ENCODE measurements around the gene GBGT1.

The GBGT1 gene

GRCh38 chr9:133142684-133143622, 20.8 kb downstream of the GBGT1 start:
- DNase-seq: peak; percentile 70

DNA sequence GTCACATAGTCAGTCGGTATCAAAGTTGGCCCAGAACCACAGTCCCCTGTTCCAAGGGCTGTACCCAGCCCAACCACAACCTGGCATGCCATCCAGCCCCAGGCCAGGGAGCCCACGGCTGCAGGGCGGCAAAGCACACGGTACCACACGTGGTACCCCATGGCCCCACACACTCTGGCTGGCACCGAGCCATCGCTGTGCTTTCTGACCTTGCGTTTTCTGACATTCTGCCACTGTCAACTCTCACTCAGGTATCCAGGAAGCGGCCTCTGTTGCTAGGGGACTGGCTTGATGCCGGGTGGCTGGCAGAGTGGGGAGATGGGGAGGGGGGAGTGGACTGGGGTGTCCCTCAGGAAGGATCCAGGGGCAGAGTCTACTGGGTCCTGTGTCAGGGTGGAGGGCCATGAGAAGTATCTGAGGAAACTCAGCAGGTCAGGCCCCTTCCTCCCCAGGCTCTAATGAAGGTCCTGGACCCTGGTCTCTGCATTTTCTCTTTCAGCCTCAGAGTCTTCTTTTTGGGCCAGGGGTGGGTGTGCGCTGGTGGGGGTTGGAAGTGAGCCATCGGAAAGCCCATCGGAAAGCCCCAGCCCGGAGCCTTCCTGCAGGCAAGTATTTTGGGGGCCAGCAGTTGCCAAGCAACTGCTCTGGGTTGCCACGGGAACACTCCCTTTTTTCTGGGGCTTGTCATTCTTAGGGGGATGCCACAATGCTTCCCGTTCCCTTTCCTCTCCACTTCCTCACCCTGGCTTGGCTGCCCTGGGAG, 21.7 kb downstream of the GBGT1 start:
- DNase-seq: no peak

GRCh38 chr9:133140606-133141005, 23.1 kb downstream of the GBGT1 start:
- DNase-seq: no peak

DNA sequence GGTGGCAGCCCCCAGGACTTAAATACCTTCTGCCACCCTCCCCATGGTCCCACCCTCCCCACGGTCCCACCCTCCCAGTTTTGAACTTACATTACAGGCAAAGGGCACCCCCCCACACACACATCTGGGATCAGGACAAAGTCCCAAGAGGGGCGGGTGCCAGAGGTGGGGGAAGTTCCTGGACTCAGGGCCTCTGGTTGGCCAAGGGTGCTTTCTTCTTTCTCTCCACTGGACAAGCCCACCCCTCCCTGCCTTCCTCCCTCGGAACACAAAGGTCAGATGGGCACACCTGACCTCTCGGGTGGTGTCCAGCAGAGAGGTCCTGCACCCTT, 23.6 kb downstream of the GBGT1 start:
- DNase-seq: no peak

GRCh38 chr9:133139246-133140173, 24.2 kb downstream of the GBGT1 start:
- DNase-seq: no peak

- no peak for DNase-seq
These were observed 26.1 kb downstream of the GBGT1 start for GRCh38 chr9:133137451-133138231.

GRCh38 chr9:133135146-133135745, 28.5 kb downstream of the GBGT1 start:
- peak; percentile 90 for DNase-seq

- no peak for DNase-seq
These were observed 29.1 kb downstream of the GBGT1 start for GRCh38 chr9:133134388-133135145.

GRCh38 chr9:133133681-133134387, 29.9 kb downstream of the GBGT1 start:
- peak; percentile 99 for DNase-seq

- DNase-seq: no peak
These were observed 31.5 kb downstream of the GBGT1 start for GRCh38 chr9:133132174-133132573.

DNA sequence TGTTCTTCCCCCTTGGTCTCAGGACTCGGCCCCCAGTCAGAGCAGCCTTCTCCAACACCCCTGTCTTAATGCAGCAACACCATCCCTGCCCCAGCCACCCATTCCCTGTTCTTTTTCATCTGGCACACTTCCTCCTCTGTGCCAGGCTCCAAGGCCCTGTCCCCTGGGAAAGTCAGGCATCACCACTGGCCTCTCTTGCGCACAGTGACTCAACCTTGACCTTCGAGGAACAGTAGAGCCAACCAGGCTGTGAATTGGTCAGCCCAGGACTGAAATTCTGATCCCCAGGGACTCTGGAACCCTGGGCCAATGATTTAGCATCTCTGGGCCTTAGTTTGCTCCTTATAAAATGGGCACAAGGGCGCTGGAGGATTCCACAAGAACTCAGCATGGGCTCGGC, 32.2 kb downstream of the GBGT1 start:
- no peak for DNase-seq

- no peak for DNase-seq
These were observed 32.9 kb downstream of the GBGT1 start for GRCh38 chr9:133130685-133131244.

- DNase-seq: no peak
These were observed 34.5 kb downstream of the GBGT1 start for GRCh38 chr9:133129001-133129795.

DNA sequence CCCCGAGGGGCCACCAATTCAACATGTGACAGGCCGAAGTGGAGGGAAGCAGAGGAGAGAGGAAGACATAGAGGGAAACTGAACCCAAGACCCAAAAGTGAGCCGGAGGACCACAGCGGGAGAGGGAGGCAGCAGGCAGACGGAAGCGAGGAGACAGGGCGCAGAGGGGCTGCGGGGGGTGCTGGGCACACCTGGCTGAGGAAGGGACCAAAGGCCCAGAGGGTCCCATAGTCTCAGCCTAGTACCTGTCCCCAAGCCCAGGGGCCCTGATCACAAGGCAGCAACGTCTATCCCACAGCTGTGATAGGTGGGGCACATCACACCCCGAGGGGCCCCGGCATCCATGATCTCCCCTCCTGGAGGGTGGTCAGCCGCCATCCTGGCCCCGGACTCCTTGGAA, 35.6 kb downstream of the GBGT1 start:
- DNase-seq: no peak

DNA sequence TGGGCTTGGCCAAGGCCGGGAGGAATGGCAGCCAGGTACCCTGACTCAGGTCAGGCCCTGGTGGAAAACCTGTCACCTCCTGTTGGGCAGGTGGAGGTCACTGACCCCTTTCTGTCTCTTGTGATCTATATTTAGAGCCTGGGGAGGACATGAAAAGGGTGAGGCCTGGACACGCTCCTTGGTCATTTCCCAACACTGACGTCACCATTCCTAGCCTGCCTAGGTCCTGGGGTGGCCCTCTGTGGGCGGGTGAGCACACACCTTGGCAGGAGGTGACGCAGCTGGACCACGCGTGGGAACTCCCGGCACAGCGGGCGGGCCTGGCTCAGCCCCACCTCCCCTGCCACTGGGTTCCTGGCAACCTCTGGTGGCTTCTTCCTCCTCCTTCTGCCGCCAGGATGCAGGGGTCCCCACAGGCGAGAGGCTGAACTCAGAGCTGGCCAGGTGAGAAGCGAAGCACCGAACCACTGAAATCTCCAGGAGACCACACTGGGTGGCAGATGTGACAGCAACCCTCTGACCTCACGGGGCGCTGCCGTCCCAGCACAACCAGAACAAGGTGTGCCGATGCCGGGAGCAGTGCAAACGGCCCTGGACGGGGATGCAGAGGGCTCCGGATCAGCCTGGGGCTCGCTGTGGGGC, 36.3 kb downstream of the GBGT1 start:
- no peak for DNase-seq

DNA sequence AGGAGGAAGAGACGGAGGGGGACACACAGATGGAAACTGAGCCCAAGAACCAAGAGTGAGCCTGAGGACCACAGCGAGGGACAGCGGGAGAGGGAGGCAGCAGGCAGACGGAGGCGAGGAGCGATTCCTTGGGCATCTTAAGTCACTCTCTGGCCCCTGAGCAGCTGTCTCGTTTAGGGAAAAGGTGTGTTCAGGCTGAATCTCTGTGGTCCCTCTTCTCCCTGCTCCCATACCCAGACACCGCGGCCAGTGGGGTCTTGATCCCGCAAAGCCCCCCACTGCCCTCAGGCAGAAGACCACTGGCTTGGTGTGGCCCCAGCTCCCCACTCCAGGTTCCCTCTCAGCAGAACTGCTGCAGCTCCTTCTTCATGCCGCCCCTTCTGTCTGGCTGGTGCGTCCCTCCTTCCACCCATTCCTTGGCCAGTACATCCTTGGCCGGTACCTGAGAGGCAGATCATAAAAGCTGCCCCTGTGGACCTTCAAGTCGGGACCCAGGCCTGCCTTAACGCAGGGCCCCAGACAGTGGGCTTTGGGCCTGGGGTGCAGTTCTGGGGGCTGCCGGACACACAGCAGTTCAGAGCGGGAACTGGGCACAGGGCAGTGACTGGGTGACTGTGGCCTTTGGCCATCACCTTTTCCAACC, 36.9 kb downstream of the GBGT1 start:
- DNase-seq: no peak

DNA sequence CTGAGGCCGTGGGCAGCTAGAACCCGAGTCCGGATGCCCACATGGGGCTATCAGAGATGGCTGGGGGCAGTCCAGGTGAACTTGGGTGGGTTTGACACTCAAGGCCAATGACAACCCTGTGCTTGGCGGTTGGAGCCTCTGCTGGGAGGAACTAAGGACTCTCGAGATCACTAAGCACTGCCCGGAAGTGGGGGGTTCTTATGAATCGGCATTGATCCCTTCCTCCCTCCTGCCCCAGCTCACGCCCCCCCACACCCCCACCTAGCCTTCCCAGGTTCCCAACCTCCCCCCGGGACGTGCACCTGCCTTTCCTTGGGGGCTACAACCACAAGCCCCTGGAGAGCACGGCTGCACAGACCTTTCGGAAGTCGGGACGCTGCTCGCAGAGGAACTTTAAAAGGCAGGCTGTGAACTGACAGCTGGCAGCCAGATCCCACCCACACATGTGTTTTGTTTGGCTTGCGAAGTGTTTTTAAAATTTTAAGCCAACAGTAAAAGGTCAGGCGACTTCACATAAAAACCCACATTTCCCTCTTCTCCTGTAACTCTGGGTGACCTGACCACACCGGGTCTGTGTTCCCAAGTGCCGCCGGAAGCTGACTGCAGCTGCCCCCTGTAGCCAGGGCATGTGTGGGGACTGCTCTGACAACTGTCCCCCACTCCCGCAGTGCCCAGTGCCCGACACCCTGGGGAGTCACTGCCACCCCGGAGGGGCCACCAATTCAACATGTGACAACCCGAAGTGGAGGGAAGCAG, 37.6 kb downstream of the GBGT1 start:
- no peak for DNase-seq

Data from 8988T (cell line).